Nephron (organoid): Measurements from ENCODE around the gene ATP5IF1.

ENCODE experiments used
- H3K27ac Mint-ChIP-seq, 3 experiments: 2 replicates each; pipeline ENCODE4 v1.8.0; 2020; ENCODE audit warnings: mixed read lengths in 3 of 3, mild to moderate bottlenecking in 2 of 3, moderate library complexity in 1 of 3
- H3K27me3 Mint-ChIP-seq: 2 replicates; pipeline ENCODE4 v1.8.0; 2021; ENCODE audit warnings: low read depth, mild to moderate bottlenecking, moderate library complexity, mixed read lengths
- H3K36me3 Mint-ChIP-seq: 2 replicates; pipeline ENCODE4 v1.8.0; 2020; ENCODE audit warnings: low read depth, mixed read lengths
- H3K4me1 Mint-ChIP-seq: 2 replicates; pipeline ENCODE4 v1.8.0; 2020; ENCODE audit warnings: mixed read lengths
- H3K4me3 Mint-ChIP-seq, 3 experiments: 2 replicates each; pipeline ENCODE4 v1.8.0; 2020; ENCODE audit warnings: mild to moderate bottlenecking in 3 of 3, mixed read lengths in 3 of 3, moderate library complexity in 2 of 3
- H3K9me3 Mint-ChIP-seq: 2 replicates; pipeline ENCODE4 v1.8.0; 2020; ENCODE audit warnings: mixed read lengths
- CTCF ChIP-seq, 3 experiments: fragments of 200-600 bp; sonication (generic); IDR thresholded peaks; one replicate each; pipeline ENCODE4 v1.5.0; 2021; ENCODE audit warnings: antibody characterized with exemption in 3 of 3; ENCODE audit not compliant: unreplicated experiment in 3 of 3

Gene ATP5IF1

GRCh38 chr1:28258628-28259251 is 22.8 kb downstream of the ATP5IF1 start:
- Mint-ChIP-seq H3K27ac (peak overlapping the region; percentile 44 to 81 (median 46)), H3K4me1 (peaks cover 21% of the 10 kb centered on the region), H3K4me3 (peak overlapping the region; percentile 81 to 90 (median 89)), H3K36me3 (no peaks in the 10 kb centered on the region), H3K9me3 (no peaks in the 10 kb centered on the region), H3K27me3 (peaks cover 5% of the 10 kb centered on the region)
- no peak for TF ChIP-seq CTCF (IDR thresholded peaks at IDR 0.05; ENCODE audit: unreplicated experiment in 3 of 3)

GRCh38 chr1:28259252-28259933 is 23.5 kb downstream of the ATP5IF1 start, which contains the start of gene SESN2:
TSS of gene SESN2 (plus strand) at chr1:28259518. CDS start at chr1:28259848, 330 bp downstream.
- Mint-ChIP-seq H3K27me3 (peaks cover 5% of the 10 kb centered on the region), H3K4me1 (peaks cover 21% of the 10 kb centered on the region), H3K27ac (peak within 1 kb of the TSS; percentile 44 to 81 (median 46)), H3K9me3 (no peaks in the 10 kb centered on the region), H3K36me3 (no peaks in the 10 kb centered on the region), H3K4me3 (peak within 1 kb of the TSS; percentile 81 to 90 (median 89))
- no peak for TF ChIP-seq CTCF (IDR thresholded peaks at IDR 0.05; ENCODE audit: unreplicated experiment in 3 of 3)

GRCh38 chr1:28259934-28260802 is 24.2 kb downstream of the ATP5IF1 start:
- Mint-ChIP-seq H3K36me3 (no peaks in the 10 kb centered on the region), H3K4me3 (peak overlapping the region; percentile 81 to 90 (median 89)), H3K27ac (peak overlapping the region; percentile 25 to 68 (median 61)), H3K9me3 (no peaks in the 10 kb centered on the region), H3K4me1 (peaks cover 21% of the 10 kb centered on the region), H3K27me3 (peaks cover 5% of the 10 kb centered on the region)
- no peak for TF ChIP-seq CTCF (IDR thresholded peaks at IDR 0.05; ENCODE audit: unreplicated experiment in 3 of 3)

GRCh38 chr1:28260803-28261174 is 24.9 kb downstream of the ATP5IF1 start:
- Mint-ChIP-seq H3K4me1 (peaks cover 24% of the 10 kb centered on the region), H3K9me3 (no peaks in the 10 kb centered on the region), H3K4me3 (peak overlapping the region; percentile 81 to 90 (median 89)), H3K27ac (peak overlapping the region; percentile 25 to 68 (median 61)), H3K36me3 (no peaks in the 10 kb centered on the region), H3K27me3 (peaks cover 5% of the 10 kb centered on the region)
- no peak for TF ChIP-seq CTCF (IDR thresholded peaks at IDR 0.05; ENCODE audit: unreplicated experiment in 3 of 3)

- H3K4me3 Mint-ChIP-seq, result no peak overlapping the region
- peaks cover 35% of the 10 kb centered on the region for H3K4me1 Mint-ChIP-seq
- H3K9me3 Mint-ChIP-seq, result no peaks in the 10 kb centered on the region
- no peak for TF ChIP-seq CTCF (IDR thresholded peaks at IDR 0.05; ENCODE audit: unreplicated experiment in 3 of 3)
- H3K36me3 Mint-ChIP-seq, result peaks cover 5% of the 10 kb centered on the region
- H3K27ac Mint-ChIP-seq, result peak overlapping the region in 2 of 3 experiments; percentile 44 to 62
- H3K27me3 Mint-ChIP-seq, result peaks cover 5% of the 10 kb centered on the region
Observed at GRCh38 chr1:28264897-28265296, 29.0 kb downstream of the ATP5IF1 start.
